ENCODE data around the gene SMIM45.

- TF ChIP-seq CTCF (IDR thresholded peaks at IDR 0.05; ENCODE audit: poor library complexity, severe bottlenecking), result no peak
- no peak for TF ChIP-seq EZH2 (IDR thresholded peaks at IDR 0.05; ENCODE audit: borderline replicate concordance, insufficient read depth, low read length, poor library complexity, severe bottlenecking)
- TF ChIP-seq REST (IDR thresholded peaks at IDR 0.05; ENCODE audit: borderline replicate concordance), result no peak
- no peak for TF ChIP-seq RAD21 (conservative IDR thresholded peaks at IDR 0.05)
- no peak for TF ChIP-seq TAF1 (IDR thresholded peaks at IDR 0.05; ENCODE audit: low read depth)
- no peak for TF ChIP-seq SMC3 (conservative IDR thresholded peaks at IDR 0.05; ENCODE audit: poor library complexity)
- TF ChIP-seq POLR2AphosphoS5 (IDR thresholded peaks at IDR 0.05), result no peak
- no peak for TF ChIP-seq EP300 (conservative IDR thresholded peaks at IDR 0.05; ENCODE audit: poor library complexity, severe bottlenecking)
- TF ChIP-seq MXI1 (conservative IDR thresholded peaks at IDR 0.05; ENCODE audit: poor library complexity, severe bottlenecking), result no peak
Observed at GRCh38 chr22:41970601-41971000, 18.7 kb downstream of the SMIM45 start.

All from neural cell (in vitro differentiated cells).